ENCODE data around the gene FAT1. TPM values are rescaled to one million over a fixed set of nuclear protein-coding genes. Genes with fewer than 3 reads are reported as not detected.

Gene FAT1
- total and polyA plus RNA-seq, 8 donors: 8.2 to 272 (median 60.4) TPM

- DNase-seq: no peak
- TF ChIP-seq CTCF (IDR thresholded peaks at IDR 0.05) (no peak), EP300 (IDR thresholded peaks at IDR 0.05) (no peak), POLR2AphosphoS5 (IDR thresholded peaks at IDR 0.05) (no peak), POLR2A (IDR thresholded peaks at IDR 0.05) (no peak)
- peaks cover 6 to 39% (median 30%) of the 10 kb centered on the region in 4 donors for H3K36me3 ChIP-seq
- H3K9me3 ChIP-seq: peaks cover 0 to 12% (median 0%) of the 10 kb centered on the region in 4 donors
- no peak overlapping the region for H3K27ac ChIP-seq
- intact Hi-C loops (cut with DNase I; ENCODE audit: low total_unique reads): loop anchor here (10.0 kb wide), 2 partner anchors 100 to 290 kb away; no protein-coding TSS in a partner anchor
- H3K4me1 ChIP-seq: no peaks in the 10 kb centered on the region
- no peak overlapping the region for H3K4me3 ChIP-seq
- no peaks in the 10 kb centered on the region for H3K27me3 ChIP-seq
- WGBS, 5 donors: 73 to 80% (median 73%) methylated on average over 6 of the region's 6 CpGs
These were observed 138.7 kb downstream of the FAT1 start for GRCh38 chr4:186584912-186585311.

- no peak overlapping the region for H3K27ac ChIP-seq
- no peaks in the 10 kb centered on the region for H3K27me3 ChIP-seq
- no peak overlapping the region for H3K4me3 ChIP-seq
- H3K9me3 ChIP-seq: peaks cover 0 to 12% (median 0%) of the 10 kb centered on the region in 4 donors
- TF ChIP-seq POLR2AphosphoS5 (IDR thresholded peaks at IDR 0.05): no peak
- no peak for TF ChIP-seq EP300 (IDR thresholded peaks at IDR 0.05)
- no peak for TF ChIP-seq POLR2A (IDR thresholded peaks at IDR 0.05)
- TF ChIP-seq CTCF (IDR thresholded peaks at IDR 0.05): no peak
- WGBS, 5 donors: 89 to 96% (median 91%) methylated on average over 6 of the region's 6 CpGs
- intact Hi-C loops (cut with DNase I; ENCODE audit: low total_unique reads): loop anchor here (10.0 kb wide), 2 partner anchors 97 to 287 kb away; no protein-coding TSS in a partner anchor
- no peak for DNase-seq
- peaks cover 0 to 21% (median 14%) of the 10 kb centered on the region in 4 donors for H3K36me3 ChIP-seq
- H3K4me1 ChIP-seq: no peaks in the 10 kb centered on the region
These were observed 142.2 kb downstream of the FAT1 start for GRCh38 chr4:186581421-186581820.

GRCh38 chr4:186580669-186581068 is 143.0 kb downstream of the FAT1 start:
- no peak for TF ChIP-seq EP300 (IDR thresholded peaks at IDR 0.05)
- TF ChIP-seq POLR2A (IDR thresholded peaks at IDR 0.05): no peak
- TF ChIP-seq POLR2AphosphoS5 (IDR thresholded peaks at IDR 0.05): no peak
- TF ChIP-seq CTCF (IDR thresholded peaks at IDR 0.05): no peak
- Histone ChIP-seq H3K27ac (no peak overlapping the region), H3K9me3 (peaks cover 0 to 12% (median 0%) of the 10 kb centered on the region in 4 donors), H3K36me3 (peaks cover 0 to 16% (median 14%) of the 10 kb centered on the region in 4 donors), H3K27me3 (no peaks in the 10 kb centered on the region), H3K4me3 (no peak overlapping the region), H3K4me1 (no peaks in the 10 kb centered on the region)
- DNase-seq: no peak
- intact Hi-C loops (cut with DNase I; ENCODE audit: low total_unique reads): loop anchor here (10.0 kb wide), 2 partner anchors 96 to 286 kb away; no protein-coding TSS in a partner anchor
- 86 to 92% (median 90%) methylated on average over 1 of the region's 1 CpG for WGBS, 5 donors

GRCh38 chr4:186570193-186570996 is 153.3 kb downstream of the FAT1 start:
- Histone ChIP-seq H3K9me3 (no peaks in the 10 kb centered on the region), H3K27ac (peak overlapping the region in 2 of 5 donors; percentile 24 to 52), H3K4me3 (peak overlapping the region in 3 of 4 donors; percentile 9 to 25 (median 14)), H3K36me3 (no peaks in the 10 kb centered on the region), H3K4me1 (peaks cover 0 to 15% (median 6%) of the 10 kb centered on the region in 4 donors), H3K27me3 (peaks cover 0 to 14% (median 0%) of the 10 kb centered on the region in 3 donors)
- intact Hi-C loops (cut with DNase I; ENCODE audit: low total_unique reads): no loop called here
- TF ChIP-seq POLR2AphosphoS5 (IDR thresholded peaks at IDR 0.05) (peak in 1 of 3 donors; percentile 60), CTCF (IDR thresholded peaks at IDR 0.05) (no peak)
- WGBS, 5 donors: 22 to 37% (median 32%) methylated on average over 23 of the region's 23 CpGs
- DNase-seq: peak; percentile 50 to 80
